ENCODE results near the gene BARHL2. TPM values are rescaled to one million over a fixed set of nuclear protein-coding genes. Genes with fewer than 3 reads are reported as not detected.

The BARHL2 gene
- total RNA-seq, 4 donors from 2014 or later: not detected

- Histone ChIP-seq H3K4me1 (peaks cover 30 to 66% (median 49%) of the 10 kb centered on the region in 4 donors), H3K4me3 (no peak overlapping the region), H3K27ac (replicated peaks in 1 of 4) (no peak overlapping the region), H3K9me3 (peaks cover 0 to 5% (median 2%) of the 10 kb centered on the region in 4 donors), H3K27me3 (peaks cover 14 to 100% (median 90%) of the 10 kb centered on the region in 4 donors), H3K36me3 (no peaks in the 10 kb centered on the region)
- intact Hi-C loops (cut with DNase I): loop anchor here (10.0 kb wide), 2 partner anchors 239 to 449 kb away; no protein-coding TSS in a partner anchor
- DNase-seq (ENCODE audit: extremely low spot score): no peak
- 1% methylated on average over 5 of the region's 5 CpGs for WGBS
- TF ChIP-seq EP300 (IDR thresholded peaks at IDR 0.05) (no peak), POLR2A (IDR thresholded peaks at IDR 0.05; ENCODE audit: low read depth) (no peak), POLR2AphosphoS5 (IDR thresholded peaks at IDR 0.05) (no peak)
- TF ChIP-seq, protein P1, sequence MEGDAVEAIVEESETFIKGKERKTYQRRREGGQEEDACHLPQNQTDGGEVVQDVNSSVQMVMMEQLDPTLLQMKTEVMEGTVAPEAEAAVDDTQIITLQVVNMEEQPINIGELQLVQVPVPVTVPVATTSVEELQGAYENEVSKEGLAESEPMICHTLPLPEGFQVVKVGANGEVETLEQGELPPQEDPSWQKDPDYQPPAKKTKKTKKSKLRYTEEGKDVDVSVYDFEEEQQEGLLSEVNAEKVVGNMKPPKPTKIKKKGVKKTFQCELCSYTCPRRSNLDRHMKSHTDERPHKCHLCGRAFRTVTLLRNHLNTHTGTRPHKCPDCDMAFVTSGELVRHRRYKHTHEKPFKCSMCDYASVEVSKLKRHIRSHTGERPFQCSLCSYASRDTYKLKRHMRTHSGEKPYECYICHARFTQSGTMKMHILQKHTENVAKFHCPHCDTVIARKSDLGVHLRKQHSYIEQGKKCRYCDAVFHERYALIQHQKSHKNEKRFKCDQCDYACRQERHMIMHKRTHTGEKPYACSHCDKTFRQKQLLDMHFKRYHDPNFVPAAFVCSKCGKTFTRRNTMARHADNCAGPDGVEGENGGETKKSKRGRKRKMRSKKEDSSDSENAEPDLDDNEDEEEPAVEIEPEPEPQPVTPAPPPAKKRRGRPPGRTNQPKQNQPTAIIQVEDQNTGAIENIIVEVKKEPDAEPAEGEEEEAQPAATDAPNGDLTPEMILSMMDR (IDR thresholded peaks at IDR 0.05): no peak
Measured at GRCh38 chr1:90715309-90715708, 1.8 kb downstream of the BARHL2 start.

GRCh38 chr1:90714521-90714951 is 2.6 kb downstream of the BARHL2 start:
- no peak overlapping the region for H3K27ac ChIP-seq (replicated peaks in 1 of 4)
- peaks cover 14 to 100% (median 89%) of the 10 kb centered on the region in 4 donors for H3K27me3 ChIP-seq
- H3K4me3 ChIP-seq: no peak overlapping the region
- intact Hi-C loops (cut with DNase I): loop anchor here (10.0 kb wide), 2 partner anchors 240 to 450 kb away; no protein-coding TSS in a partner anchor
- 6% methylated on average over 14 of the region's 14 CpGs for WGBS
- no peaks in the 10 kb centered on the region for H3K36me3 ChIP-seq
- peaks cover 30 to 61% (median 46%) of the 10 kb centered on the region in 4 donors for H3K4me1 ChIP-seq
- DNase-seq (ENCODE audit: extremely low spot score): peak; percentile 60
- no peak for TF ChIP-seq EP300 (IDR thresholded peaks at IDR 0.05)
- no peak for TF ChIP-seq POLR2A (IDR thresholded peaks at IDR 0.05; ENCODE audit: low read depth)
- no peak for TF ChIP-seq POLR2AphosphoS5 (IDR thresholded peaks at IDR 0.05)
- TF ChIP-seq, protein P1 (IDR thresholded peaks at IDR 0.05): no peak
- H3K9me3 ChIP-seq: peaks cover 0 to under 1% (median 0%) of the 10 kb centered on the region in 4 donors

GRCh38 chr1:90713741-90714509 is 3.2 kb downstream of the BARHL2 start:
- H3K4me3 ChIP-seq: no peak overlapping the region
- TF ChIP-seq, protein P1 (IDR thresholded peaks at IDR 0.05): no peak
- TF ChIP-seq POLR2AphosphoS5 (IDR thresholded peaks at IDR 0.05): no peak
- no peak for TF ChIP-seq EP300 (IDR thresholded peaks at IDR 0.05)
- no peak for TF ChIP-seq POLR2A (IDR thresholded peaks at IDR 0.05; ENCODE audit: low read depth)
- peaks cover 12 to 100% (median 85%) of the 10 kb centered on the region in 4 donors for H3K27me3 ChIP-seq
- 0% methylated on average over 8 of the region's 15 CpGs for WGBS
- intact Hi-C loops (cut with DNase I): loop anchor here (10.0 kb wide), 2 partner anchors 241 to 451 kb away; no protein-coding TSS in a partner anchor
- no peak overlapping the region for H3K27ac ChIP-seq (replicated peaks in 1 of 4)
- peak; percentile 85 for DNase-seq (ENCODE audit: extremely low spot score)
- H3K36me3 ChIP-seq: no peaks in the 10 kb centered on the region
- no peaks in the 10 kb centered on the region for H3K9me3 ChIP-seq
- peaks cover 28 to 55% (median 40%) of the 10 kb centered on the region in 4 donors for H3K4me1 ChIP-seq

- Histone ChIP-seq H3K36me3 (no peaks in the 10 kb centered on the region), H3K9me3 (no peaks in the 10 kb centered on the region), H3K27ac (replicated peaks in 1 of 4) (no peak overlapping the region), H3K27me3 (peaks cover 4 to 100% (median 81%) of the 10 kb centered on the region in 4 donors), H3K4me1 (peaks cover 20 to 47% (median 32%) of the 10 kb centered on the region in 4 donors), H3K4me3 (no peak overlapping the region)
- intact Hi-C loops (cut with DNase I): loop anchor here (10.0 kb wide), 2 partner anchors 242 to 452 kb away; no protein-coding TSS in a partner anchor
- DNase-seq (ENCODE audit: extremely low spot score): peak; percentile 81
- TF ChIP-seq POLR2AphosphoS5 (IDR thresholded peaks at IDR 0.05) (no peak), POLR2A (IDR thresholded peaks at IDR 0.05; ENCODE audit: low read depth) (no peak), EP300 (IDR thresholded peaks at IDR 0.05) (no peak)
- TF ChIP-seq, protein P1 (IDR thresholded peaks at IDR 0.05): no peak
- 10% methylated on average over 15 of the region's 15 CpGs for WGBS
Measured at GRCh38 chr1:90712915-90713730, 4.0 kb downstream of the BARHL2 start.
